Prostate gland (tissue), 2 donors: ENCODE measurements around the gene CLPTM1. TPM values are rescaled to one million over a fixed set of nuclear protein-coding genes. Genes with fewer than 3 reads are reported as not detected.
A peak's percentile ranks its signal among the peaks of the same experiment; 100 is the strongest.

Experiments
- DNase-seq: peaks from one replicate; pipeline ENCODE4 v3.0.0-alpha.2; 2019; ENCODE audit warnings: low spot score
- H3K27ac ChIP-seq, 2 donors: fragments of 200-600 bp; sonication (generic); 2 replicates each; pipeline ENCODE4 v1.5.1; 2017 to 2019
- H3K27me3 ChIP-seq: fragments of 200-600 bp; sonication (generic); replicated peaks from 2 replicates; pipeline ENCODE4 v1.5.1; 2019; ENCODE audit not compliant: insufficient read depth
- H3K36me3 ChIP-seq, 2 donors: fragments of 200-600 bp; sonication (generic); 1 replicate in 1 of 2; 2 replicates in 1 of 2; pipeline versions ENCODE4 v1.5.1 to v1.8.1; 2017 to 2019
- H3K4me1 ChIP-seq: fragments of 200-600 bp; sonication (generic); replicated peaks from 2 replicates; pipeline ENCODE4 v1.5.1; 2019
- H3K4me3 ChIP-seq, 2 donors: fragments of 200-600 bp; sonication (generic); 2 replicates each; pipeline ENCODE4 v1.5.1; 2017 to 2019
- H3K9me3 ChIP-seq: fragments of 200-600 bp; sonication (generic); 2 replicates; pipeline ENCODE4 v1.5.1; 2017
- POLR2A ChIP-seq: fragments of 450-650 bp; IDR thresholded peaks from one replicate; pipeline ENCODE4 v1.6.1; 2016; ENCODE audit warnings: antibody characterized with exemption, mild to moderate bottlenecking
- POLR2AphosphoS5 ChIP-seq: sonication (generic); formaldehyde crosslinking; IDR thresholded peaks from one replicate; pipeline ENCODE4 v1.6.1; 2017; ENCODE audit warnings: antibody characterized with exemption
- WGBS: methylation state at CpG from one replicate; pipeline ENCODE4 v1.1.5; 2018; 5-methylcytosine and 5-hydroxymethylcytosine counted together
- intact Hi-C: fragments of 100-400 bp; cut with DNase I; formaldehyde crosslinking; loops from one replicate; pipeline ENCODE4 v1.14.2; 2022
- total RNA-seq, 2 donors: library from RNA; depleted of rRNA; stranded (reverse); fragments of >200 nt; gene quantifications; one replicate each; pipeline ENCODE4 v1.1.0, GENCODE V29; 2016
- TF ChIP-seq, protein P1 (sequence below), 4 experiments: fragments of 200-600 bp in 2 of 4; fragments of 450-650 bp in 2 of 4; sonication (generic) in 2 of 4; IDR thresholded peaks; 1 replicate in 3 of 4; 2 replicates in 1 of 4; pipeline ENCODE4 v1.5.1; 2016 to 2019; ENCODE audit warnings: antibody characterized with exemption in 4 of 4, mild to moderate bottlenecking in 2 of 4, moderate library complexity in 2 of 4

Gene CLPTM1
- total RNA-seq, 2 donors from 2014 or later, result 102 to 185 TPM

DNA sequence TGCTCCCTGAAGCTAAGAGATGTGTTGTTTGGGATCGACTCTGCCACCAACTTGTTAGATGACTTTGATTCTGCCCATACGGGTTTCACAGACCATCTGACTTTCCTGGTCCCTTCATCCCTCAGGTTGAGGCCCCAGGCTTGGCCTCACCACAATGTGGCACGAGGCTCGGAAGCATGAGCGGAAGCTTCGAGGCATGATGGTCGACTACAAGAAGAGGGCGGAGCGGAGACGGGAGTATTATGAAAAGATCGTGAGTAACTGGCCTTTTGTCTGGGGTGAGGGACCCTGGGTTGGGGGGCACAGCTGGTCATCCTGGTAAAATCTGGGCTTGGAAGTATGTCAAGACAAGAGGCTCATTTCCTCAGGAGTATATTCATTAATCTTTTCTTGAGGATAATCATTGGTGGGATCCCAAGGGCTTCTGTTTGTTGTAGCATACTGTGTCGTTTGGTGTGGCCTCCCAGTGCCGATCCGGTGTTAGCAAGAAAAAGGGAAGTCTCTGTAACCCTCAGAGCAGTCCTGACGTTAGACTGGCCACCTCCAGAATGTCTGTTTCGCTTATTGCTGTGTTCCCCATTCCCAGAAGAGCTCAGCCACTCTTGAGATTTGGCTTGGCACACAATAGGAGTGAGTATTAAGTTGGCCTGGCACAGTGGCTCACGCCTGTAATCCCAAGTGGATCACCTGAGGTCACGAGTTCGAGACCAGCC is 85.0 kb downstream of the CLPTM1 start:
- H3K27me3 ChIP-seq, result no peaks in the 10 kb centered on the region
- 75% methylated on average over 19 of the region's 19 CpGs for WGBS
- H3K36me3 ChIP-seq, result no peaks in the 10 kb centered on the region
- no peaks in the 10 kb centered on the region for H3K9me3 ChIP-seq
- peak overlapping the region in 1 of 2 donors; percentile 90 for H3K27ac ChIP-seq
- peaks cover 10% of the 10 kb centered on the region for H3K4me1 ChIP-seq
- intact Hi-C loops, result no loop called here
- TF ChIP-seq, protein P1, sequence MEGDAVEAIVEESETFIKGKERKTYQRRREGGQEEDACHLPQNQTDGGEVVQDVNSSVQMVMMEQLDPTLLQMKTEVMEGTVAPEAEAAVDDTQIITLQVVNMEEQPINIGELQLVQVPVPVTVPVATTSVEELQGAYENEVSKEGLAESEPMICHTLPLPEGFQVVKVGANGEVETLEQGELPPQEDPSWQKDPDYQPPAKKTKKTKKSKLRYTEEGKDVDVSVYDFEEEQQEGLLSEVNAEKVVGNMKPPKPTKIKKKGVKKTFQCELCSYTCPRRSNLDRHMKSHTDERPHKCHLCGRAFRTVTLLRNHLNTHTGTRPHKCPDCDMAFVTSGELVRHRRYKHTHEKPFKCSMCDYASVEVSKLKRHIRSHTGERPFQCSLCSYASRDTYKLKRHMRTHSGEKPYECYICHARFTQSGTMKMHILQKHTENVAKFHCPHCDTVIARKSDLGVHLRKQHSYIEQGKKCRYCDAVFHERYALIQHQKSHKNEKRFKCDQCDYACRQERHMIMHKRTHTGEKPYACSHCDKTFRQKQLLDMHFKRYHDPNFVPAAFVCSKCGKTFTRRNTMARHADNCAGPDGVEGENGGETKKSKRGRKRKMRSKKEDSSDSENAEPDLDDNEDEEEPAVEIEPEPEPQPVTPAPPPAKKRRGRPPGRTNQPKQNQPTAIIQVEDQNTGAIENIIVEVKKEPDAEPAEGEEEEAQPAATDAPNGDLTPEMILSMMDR (IDR thresholded peaks at IDR 0.05), result no peak
- no peak for TF ChIP-seq POLR2A
- TF ChIP-seq POLR2AphosphoS5, result no peak
- peak overlapping the region; percentile 76 to 90 for H3K4me3 ChIP-seq
- no peak for DNase-seq

DNA sequence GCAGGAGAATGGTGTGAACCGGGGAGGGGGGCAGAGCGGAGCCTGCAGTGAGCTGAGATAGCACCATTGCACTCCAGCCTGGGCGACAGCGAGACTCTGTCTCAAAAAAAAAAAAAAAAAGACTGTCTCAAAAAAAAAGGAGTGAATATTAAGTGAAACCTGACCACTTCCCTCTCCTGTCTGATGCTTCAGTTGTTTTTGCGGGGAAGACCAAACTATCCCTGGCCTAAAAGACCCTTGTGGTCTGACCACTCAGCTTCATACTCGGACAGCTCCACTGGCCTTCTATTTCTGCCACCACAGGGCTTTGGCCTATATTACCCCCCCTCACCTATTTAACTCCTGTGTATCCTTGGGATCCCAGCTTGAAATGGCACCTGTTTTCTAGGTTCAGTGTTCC is 85.9 kb downstream of the CLPTM1 start:
- Histone ChIP-seq H3K4me3 (no peak overlapping the region), H3K27me3 (no peaks in the 10 kb centered on the region), H3K36me3 (no peaks in the 10 kb centered on the region), H3K9me3 (no peaks in the 10 kb centered on the region), H3K4me1 (peaks cover 15% of the 10 kb centered on the region), H3K27ac (no peak overlapping the region)
- WGBS, result 84% methylated on average over 6 of the region's 6 CpGs
- DNase-seq, result no peak
- intact Hi-C loops, result no loop called here
- TF ChIP-seq POLR2A, result no peak
- no peak for TF ChIP-seq POLR2AphosphoS5
- TF ChIP-seq, protein P1 (IDR thresholded peaks at IDR 0.05), result no peak

Other genes with a start within 250 kb of the CLPTM1 start
- 10 to 100 TPM; 22.6 to 44.0 TPM for gene BCL3, start 206.7 kb upstream of the CLPTM1 start, total RNA-seq
- 10 to 100 TPM; 30.1 to 33.6 TPM for gene CBLC, start 177.5 kb upstream of the CLPTM1 start, total RNA-seq
- gene BCAM, start 146.3 kb upstream of the CLPTM1 start, total RNA-seq, result 100 to 1,000 TPM; 258 to 501 TPM
- 100 to 1,000 TPM; 223 to 279 TPM for gene NECTIN2, start 109.1 kb upstream of the CLPTM1 start, total RNA-seq
- 10 to 100 TPM; 44.9 to 81.3 TPM for gene TOMM40, start 64.1 kb upstream of the CLPTM1 start, total RNA-seq
- gene APOE, start 49.6 kb upstream of the CLPTM1 start, total RNA-seq, result 100 to 1,000 TPM; 206 to 503 TPM
- 10 to 100 TPM in 1 of 2 donors, 1 to 10 TPM in 1; 7.3 to 80.1 TPM for gene APOC1, start 40.8 kb upstream of the CLPTM1 start, total RNA-seq
- gene APOC4, start 13.1 kb upstream of the CLPTM1 start, total RNA-seq, result not detected
- gene APOC2, start 9.3 kb upstream of the CLPTM1 start, total RNA-seq, result not detected
- gene RELB, start 46.1 kb downstream of the CLPTM1 start, total RNA-seq, result 10 to 100 TPM; 11.0 to 13.0 TPM
- 100 to 1,000 TPM in 1 of 2 donors, 10 to 100 TPM in 1; 97.8 to 162 TPM for gene CLASRP, start 83.7 kb downstream of the CLPTM1 start, total RNA-seq
- 1 to 10 TPM in 1 of 2 donors, under 1 TPM in 1; 0.87 to 2.9 TPM for gene ZNF296, start 121.1 kb downstream of the CLPTM1 start, total RNA-seq
- gene GEMIN7, start 123.9 kb downstream of the CLPTM1 start, total RNA-seq, result 10 to 100 TPM; 13.9 to 41.0 TPM
- 10 to 100 TPM; 50.1 to 90.3 TPM for gene PPP1R37, start 137.8 kb downstream of the CLPTM1 start, total RNA-seq
- gene NKPD1, start 205.6 kb downstream of the CLPTM1 start, total RNA-seq, result 1 to 10 TPM; 3.6 to 4.1 TPM
- 10 to 100 TPM; 57.0 to 80.4 TPM for gene TRAPPC6A, start 222.9 kb downstream of the CLPTM1 start, total RNA-seq
- gene BLOC1S3, start 223.4 kb downstream of the CLPTM1 start, total RNA-seq, result 10 to 100 TPM; 21.4 to 30.4 TPM